ENCODE data around the gene R3HCC1L. TPM values are rescaled to one million over a fixed set of nuclear protein-coding genes. Genes with fewer than 3 reads are reported as not detected.

Gene R3HCC1L
- total RNA-seq, 1 donor from 2014 or later: 17.6 TPM

- no peaks in the 10 kb centered on the region for H3K4me1 Mint-ChIP-seq
- H3K27ac Mint-ChIP-seq: no peak overlapping the region
- no peak for DNase-seq
- H3K36me3 Mint-ChIP-seq (ENCODE audit: low read depth): no peaks in the 10 kb centered on the region
- intact Hi-C loops (cut with micrococcal nuclease): no loop called here
- no peaks in the 10 kb centered on the region for H3K9me3 Mint-ChIP-seq
- H3K27me3 Mint-ChIP-seq: peaks cover 8% of the 10 kb centered on the region
- H3K4me3 Mint-ChIP-seq: no peak overlapping the region
Measured at GRCh38 chr10:98289802-98290209, 155.3 kb downstream of the R3HCC1L start.

- H3K36me3 Mint-ChIP-seq (ENCODE audit: low read depth): no peaks in the 10 kb centered on the region
- no peak overlapping the region for H3K27ac Mint-ChIP-seq
- H3K9me3 Mint-ChIP-seq: no peaks in the 10 kb centered on the region
Measured at GRCh38 chr10:98292971-98293370, 158.5 kb downstream of the R3HCC1L start.

GRCh38 chr10:98293550-98294269 is 159.3 kb downstream of the R3HCC1L start:
- DNase-seq: no peak
- Mint-ChIP-seq H3K4me1 (no peaks in the 10 kb centered on the region), H3K9me3 (no peaks in the 10 kb centered on the region), H3K27ac (no peak overlapping the region), H3K27me3 (peaks cover 11% of the 10 kb centered on the region), H3K36me3 (ENCODE audit: low read depth) (no peaks in the 10 kb centered on the region), H3K4me3 (no peak overlapping the region)
- intact Hi-C loops (cut with micrococcal nuclease): no loop called here

More at GRCh38 chr10:98292971-98293370, 158.5 kb downstream of the R3HCC1L start:
- H3K4me3 Mint-ChIP-seq: no peak overlapping the region
- intact Hi-C loops (cut with micrococcal nuclease): no loop called here
- H3K27me3 Mint-ChIP-seq: peaks cover 11% of the 10 kb centered on the region
- no peaks in the 10 kb centered on the region for H3K4me1 Mint-ChIP-seq
- DNase-seq: no peak

GRCh38 chr10:98294270-98294627 is 159.8 kb downstream of the R3HCC1L start:
- Mint-ChIP-seq H3K9me3 (no peaks in the 10 kb centered on the region), H3K27ac (no peak overlapping the region), H3K4me3 (no peak overlapping the region), H3K36me3 (ENCODE audit: low read depth) (no peaks in the 10 kb centered on the region), H3K27me3 (peaks cover 11% of the 10 kb centered on the region), H3K4me1 (no peaks in the 10 kb centered on the region)
- intact Hi-C loops (cut with micrococcal nuclease): no loop called here
- DNase-seq: no peak

Other genes starting within 250 kb of the R3HCC1L start
- not detected in 2 replicates for gene CRTAC1, start 104.0 kb upstream of the R3HCC1L start, total RNA-seq
- not detected in 2 replicates for gene LOXL4, start 133.5 kb downstream of the R3HCC1L start, total RNA-seq

Data from activated CD4-positive, alpha-beta T cell treated with anti-CD3 and anti-CD28 coated beads, Interleukin-2, amount 10 ng/mL, durations not matched to agents 24 days and 14 days (primary cell).